ENCODE results near the gene FGFR2. TPM values are rescaled to one million over a fixed set of nuclear protein-coding genes. Genes with fewer than 3 reads are reported as not detected.

Gene FGFR2
- total RNA-seq, 1 experiment from 2014 or later: 5.7 TPM

DNA sequence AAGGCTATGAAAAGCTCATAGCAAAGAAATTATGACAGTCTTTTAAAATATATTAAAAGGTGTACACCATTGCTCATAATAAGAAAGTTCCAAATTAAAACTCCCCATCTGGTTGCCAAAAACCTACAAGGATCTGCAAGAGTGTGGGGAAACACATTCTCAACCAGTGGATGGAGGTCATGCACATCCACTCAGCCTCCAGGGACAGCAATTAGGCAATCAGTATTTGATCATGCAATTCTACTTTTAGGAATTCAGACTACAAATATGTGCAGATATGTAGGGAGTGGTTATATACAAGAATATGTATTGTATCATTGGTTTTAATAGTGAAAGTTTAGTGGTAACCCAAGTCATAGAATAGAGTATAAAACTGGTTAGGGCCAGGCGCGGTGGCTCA, 157.8 kb downstream of the FGFR2 start:
- intact Hi-C loops (cut with micrococcal nuclease; ENCODE audit: unreplicated experiment) (no loop called here), in situ Hi-C loops (cut with HindIII; ENCODE audit: low pct_unique_long_range_greater_than_20kb, low sequenced_read_pairs) (no loop called here)
- ATAC-seq (no peak), DNase-seq (ENCODE audit: low read depth, low spot score) (no peak)
- BruUV-seq (replicated peaks): no TSS peak
- Histone ChIP-seq H3K27ac (ENCODE audit: low read length) (no peak overlapping the region), H3K9me3 (ENCODE audit: control insufficient read depth, insufficient read depth, low read depth, low read length) (no peaks in the 10 kb centered on the region), H3K4me3 (ENCODE audit: low read depth in 2 of 2, low read length in 2 of 2) (no peak overlapping the region), H3K36me3 (ENCODE audit: control insufficient read depth, insufficient read depth, low read length) (no peaks in the 10 kb centered on the region), H3K27me3 (ENCODE audit: control insufficient read depth, insufficient read depth, low read length) (no peaks in the 10 kb centered on the region), H3K4me1 (ENCODE audit: control insufficient read depth, insufficient read depth, low read length) (no peaks in the 10 kb centered on the region)
- TF ChIP-seq POLR2AphosphoS5 (IDR thresholded peaks at IDR 0.05; ENCODE audit: low read depth, low read length) (no peak), SIN3A (IDR thresholded peaks at IDR 0.05; ENCODE audit: borderline replicate concordance, insufficient read depth, low read depth, low read length) (no peak), TCF7L2 (IDR thresholded peaks at IDR 0.05; ENCODE audit: low read depth, low read length) (no peak)
- TF ChIP-seq, protein P1, sequence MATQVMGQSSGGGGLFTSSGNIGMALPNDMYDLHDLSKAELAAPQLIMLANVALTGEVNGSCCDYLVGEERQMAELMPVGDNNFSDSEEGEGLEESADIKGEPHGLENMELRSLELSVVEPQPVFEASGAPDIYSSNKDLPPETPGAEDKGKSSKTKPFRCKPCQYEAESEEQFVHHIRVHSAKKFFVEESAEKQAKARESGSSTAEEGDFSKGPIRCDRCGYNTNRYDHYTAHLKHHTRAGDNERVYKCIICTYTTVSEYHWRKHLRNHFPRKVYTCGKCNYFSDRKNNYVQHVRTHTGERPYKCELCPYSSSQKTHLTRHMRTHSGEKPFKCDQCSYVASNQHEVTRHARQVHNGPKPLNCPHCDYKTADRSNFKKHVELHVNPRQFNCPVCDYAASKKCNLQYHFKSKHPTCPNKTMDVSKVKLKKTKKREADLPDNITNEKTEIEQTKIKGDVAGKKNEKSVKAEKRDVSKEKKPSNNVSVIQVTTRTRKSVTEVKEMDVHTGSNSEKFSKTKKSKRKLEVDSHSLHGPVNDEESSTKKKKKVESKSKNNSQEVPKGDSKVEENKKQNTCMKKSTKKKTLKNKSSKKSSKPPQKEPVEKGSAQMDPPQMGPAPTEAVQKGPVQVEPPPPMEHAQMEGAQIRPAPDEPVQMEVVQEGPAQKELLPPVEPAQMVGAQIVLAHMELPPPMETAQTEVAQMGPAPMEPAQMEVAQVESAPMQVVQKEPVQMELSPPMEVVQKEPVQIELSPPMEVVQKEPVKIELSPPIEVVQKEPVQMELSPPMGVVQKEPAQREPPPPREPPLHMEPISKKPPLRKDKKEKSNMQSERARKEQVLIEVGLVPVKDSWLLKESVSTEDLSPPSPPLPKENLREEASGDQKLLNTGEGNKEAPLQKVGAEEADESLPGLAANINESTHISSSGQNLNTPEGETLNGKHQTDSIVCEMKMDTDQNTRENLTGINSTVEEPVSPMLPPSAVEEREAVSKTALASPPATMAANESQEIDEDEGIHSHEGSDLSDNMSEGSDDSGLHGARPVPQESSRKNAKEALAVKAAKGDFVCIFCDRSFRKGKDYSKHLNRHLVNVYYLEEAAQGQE (IDR thresholded peaks at IDR 0.05; ENCODE audit: insufficient read depth in 1 of 2, low read depth in 2 of 2, low read length in 1 of 2): no peak
- TF ChIP-seq, protein P2, sequence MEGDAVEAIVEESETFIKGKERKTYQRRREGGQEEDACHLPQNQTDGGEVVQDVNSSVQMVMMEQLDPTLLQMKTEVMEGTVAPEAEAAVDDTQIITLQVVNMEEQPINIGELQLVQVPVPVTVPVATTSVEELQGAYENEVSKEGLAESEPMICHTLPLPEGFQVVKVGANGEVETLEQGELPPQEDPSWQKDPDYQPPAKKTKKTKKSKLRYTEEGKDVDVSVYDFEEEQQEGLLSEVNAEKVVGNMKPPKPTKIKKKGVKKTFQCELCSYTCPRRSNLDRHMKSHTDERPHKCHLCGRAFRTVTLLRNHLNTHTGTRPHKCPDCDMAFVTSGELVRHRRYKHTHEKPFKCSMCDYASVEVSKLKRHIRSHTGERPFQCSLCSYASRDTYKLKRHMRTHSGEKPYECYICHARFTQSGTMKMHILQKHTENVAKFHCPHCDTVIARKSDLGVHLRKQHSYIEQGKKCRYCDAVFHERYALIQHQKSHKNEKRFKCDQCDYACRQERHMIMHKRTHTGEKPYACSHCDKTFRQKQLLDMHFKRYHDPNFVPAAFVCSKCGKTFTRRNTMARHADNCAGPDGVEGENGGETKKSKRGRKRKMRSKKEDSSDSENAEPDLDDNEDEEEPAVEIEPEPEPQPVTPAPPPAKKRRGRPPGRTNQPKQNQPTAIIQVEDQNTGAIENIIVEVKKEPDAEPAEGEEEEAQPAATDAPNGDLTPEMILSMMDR (IDR thresholded peaks at IDR 0.05): no peak
- CTCF ChIA-PET: no interaction called here
- POLR2A ChIA-PET: no interaction called here

DNA sequence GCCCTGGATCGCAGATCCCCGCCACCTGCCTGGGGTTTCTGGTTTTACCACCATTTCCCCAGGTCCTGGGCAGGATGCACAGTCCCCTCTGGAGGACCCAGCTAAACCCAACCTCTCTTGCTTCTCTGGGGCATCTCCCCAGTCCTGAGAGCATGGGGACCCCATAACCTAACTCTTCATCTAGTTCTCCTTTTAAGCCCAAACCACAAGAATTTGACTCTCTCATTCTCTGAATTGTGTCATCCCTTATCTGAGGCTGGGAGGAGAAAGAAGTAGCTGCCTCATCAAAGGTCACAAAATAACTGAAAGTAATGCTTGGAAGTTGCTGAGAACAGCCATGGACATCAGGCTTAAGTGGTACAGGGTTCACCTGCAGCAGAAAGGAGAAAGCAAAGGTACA, 159.9 kb downstream of the FGFR2 start:
- H3K4me1 ChIP-seq (ENCODE audit: control insufficient read depth, insufficient read depth, low read length): no peaks in the 10 kb centered on the region
- no peak overlapping the region for H3K27ac ChIP-seq (ENCODE audit: low read length)
- intact Hi-C loops (cut with micrococcal nuclease; ENCODE audit: unreplicated experiment) (no loop called here), in situ Hi-C loops (cut with HindIII; ENCODE audit: low pct_unique_long_range_greater_than_20kb, low sequenced_read_pairs) (no loop called here)
- no peak overlapping the region for H3K4me3 ChIP-seq (ENCODE audit: low read depth in 2 of 2, low read length in 2 of 2)
- no peaks in the 10 kb centered on the region for H3K36me3 ChIP-seq (ENCODE audit: control insufficient read depth, insufficient read depth, low read length)
- ChIA-PET POLR2A (no interaction called here), CTCF (interaction anchor here (0.6 kb wide), 1 partner anchor 12 kb away, joined by 4 read pairs; no protein-coding TSS in a partner anchor)
- TF ChIP-seq POLR2AphosphoS5 (IDR thresholded peaks at IDR 0.05; ENCODE audit: low read depth, low read length): no peak
- TF ChIP-seq, protein P1 (IDR thresholded peaks at IDR 0.05; ENCODE audit: insufficient read depth in 1 of 2, low read depth in 2 of 2, low read length in 1 of 2): no peak
- TF ChIP-seq, protein P2 (IDR thresholded peaks at IDR 0.05): no peak
- TF ChIP-seq TCF7L2 (IDR thresholded peaks at IDR 0.05; ENCODE audit: low read depth, low read length): no peak
- TF ChIP-seq SIN3A (IDR thresholded peaks at IDR 0.05; ENCODE audit: borderline replicate concordance, insufficient read depth, low read depth, low read length): no peak
- ATAC-seq: no peak
- H3K9me3 ChIP-seq (ENCODE audit: control insufficient read depth, insufficient read depth, low read depth, low read length): no peaks in the 10 kb centered on the region
- DNase-seq (ENCODE audit: low read depth, low spot score): no peak
- BruUV-seq (replicated peaks): no TSS peak
- H3K27me3 ChIP-seq (ENCODE audit: control insufficient read depth, insufficient read depth, low read length): no peaks in the 10 kb centered on the region

Measured in Panc1 (cell line).